Osteoblast (primary cell): Measurements from ENCODE around the gene DEPDC4. TPM values are rescaled to one million over a fixed set of nuclear protein-coding genes. Genes with fewer than 3 reads are reported as not detected.

ENCODE experiments used
- DNase-seq: peaks from one replicate; pipeline ENCODE4 v3.0.0; 2011; ENCODE audit warnings: low spot score, mixed read lengths; ENCODE audit not compliant: insufficient read length; ENCODE audit errors: missing footprints
- H2AFZ ChIP-seq: 2 replicates; pipeline ENCODE4 v1.6.0; 2011; ENCODE audit warnings: mild to moderate bottlenecking, low read length
- H3K27ac ChIP-seq: 2 replicates; pipeline ENCODE4 v1.5.1; 2011; ENCODE audit warnings: mild to moderate bottlenecking, low read depth, low read length, moderate library complexity
- H3K27me3 ChIP-seq: 2 replicates; pipeline ENCODE4 v1.6.0; 2012; ENCODE audit warnings: mild to moderate bottlenecking, control low read depth, inconsistent platforms, low read length, moderate library complexity; ENCODE audit not compliant: insufficient read depth
- H3K36me3 ChIP-seq: 2 replicates; pipeline ENCODE4 v1.5.1; 2011; ENCODE audit warnings: mild to moderate bottlenecking, low read length, control low read depth, moderate library complexity; ENCODE audit not compliant: insufficient read depth
- H3K4me1 ChIP-seq: 2 replicates; pipeline ENCODE4 v1.5.1; 2011; ENCODE audit warnings: mild to moderate bottlenecking, low read length, control low read depth, moderate library complexity; ENCODE audit not compliant: insufficient read depth
- H3K4me2 ChIP-seq: 2 replicates; pipeline ENCODE4 v1.6.0; 2011; ENCODE audit warnings: mild to moderate bottlenecking, low read length; ENCODE audit not compliant: insufficient read depth
- H3K4me3 ChIP-seq: fragments of 200-600 bp; sonication (generic); 3 replicates; pipeline ENCODE4 v1.5.1; 2012; ENCODE audit warnings: mild to moderate bottlenecking, low read length, inconsistent platforms; ENCODE audit not compliant: insufficient read depth
- H3K79me2 ChIP-seq: 2 replicates; pipeline ENCODE4 v1.6.0; 2012; ENCODE audit warnings: mild to moderate bottlenecking, low read length, control low read depth, inconsistent platforms; ENCODE audit not compliant: insufficient read depth
- H3K9me3 ChIP-seq: 2 replicates; pipeline ENCODE4 v1.5.1; 2011; ENCODE audit warnings: low read depth, low read length, control low read depth
- H4K20me1 ChIP-seq: 2 replicates; pipeline ENCODE4 v1.6.0; 2012; ENCODE audit warnings: mild to moderate bottlenecking, low read length, control low read depth; ENCODE audit not compliant: insufficient read depth
- CTCF ChIP-seq: IDR thresholded peaks from 2 replicates; pipeline ENCODE4 v1.5.1; 2011; ENCODE audit warnings: mild to moderate bottlenecking, low read depth, low read length, moderate library complexity; ENCODE audit errors: extremely low read depth
- total RNA-seq: library from RNA; depleted of rRNA; stranded (reverse); fragments of >200 nt; gene quantifications from 2 replicates; pipeline ENCODE4 v1.2.3, GENCODE V29; 2012

DEPDC4 gene
- total RNA-seq, 1 donor: 0.36 TPM

DNA sequence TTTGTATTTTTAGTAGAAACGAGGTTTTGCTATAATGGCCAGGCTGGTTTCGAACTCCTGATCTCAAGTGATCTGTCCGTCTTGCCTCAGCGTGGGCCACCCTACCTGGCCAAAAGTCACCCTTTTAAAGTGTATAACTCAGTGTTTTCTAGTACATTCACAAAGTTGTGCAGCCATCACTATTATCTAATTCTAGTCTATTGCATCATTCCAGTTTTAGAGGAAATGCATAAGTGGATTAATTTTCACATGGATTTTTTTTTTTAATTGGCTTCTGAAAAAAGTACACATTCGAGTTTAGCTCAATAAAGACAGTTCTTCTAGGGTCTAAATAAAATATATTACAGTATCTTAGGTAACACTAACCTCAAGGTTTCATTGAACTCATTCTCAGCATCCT is 3.7 kb downstream of the DEPDC4 start:
- DNase-seq: no peak
- no peak overlapping the region for H2AFZ ChIP-seq
- H3K27ac ChIP-seq: no peak overlapping the region
- H3K4me3 ChIP-seq: no peak overlapping the region
- peaks cover 5% of the 10 kb centered on the region for H4K20me1 ChIP-seq
- H3K4me1 ChIP-seq: peaks cover 7% of the 10 kb centered on the region
- no peaks in the 10 kb centered on the region for H3K27me3 ChIP-seq
- H3K9me3 ChIP-seq: no peaks in the 10 kb centered on the region
- no peaks in the 10 kb centered on the region for H3K36me3 ChIP-seq
- peaks cover 9% of the 10 kb centered on the region for H3K79me2 ChIP-seq
- H3K4me2 ChIP-seq: no peak overlapping the region
- no peak for TF ChIP-seq CTCF

- no peaks in the 10 kb centered on the region for H3K4me1 ChIP-seq
- H3K4me3 ChIP-seq: no peak overlapping the region
- DNase-seq: no peak
- no peak for TF ChIP-seq CTCF
- no peak overlapping the region for H3K27ac ChIP-seq
- H3K36me3 ChIP-seq: no peaks in the 10 kb centered on the region
- H2AFZ ChIP-seq: no peak overlapping the region
- H4K20me1 ChIP-seq: no peaks in the 10 kb centered on the region
- H3K4me2 ChIP-seq: no peak overlapping the region
- H3K79me2 ChIP-seq: no peaks in the 10 kb centered on the region
- H3K27me3 ChIP-seq: no peaks in the 10 kb centered on the region
- H3K9me3 ChIP-seq: no peaks in the 10 kb centered on the region
These were observed 8.8 kb downstream of the DEPDC4 start for GRCh38 chr12:100258127-100258526.

DNA sequence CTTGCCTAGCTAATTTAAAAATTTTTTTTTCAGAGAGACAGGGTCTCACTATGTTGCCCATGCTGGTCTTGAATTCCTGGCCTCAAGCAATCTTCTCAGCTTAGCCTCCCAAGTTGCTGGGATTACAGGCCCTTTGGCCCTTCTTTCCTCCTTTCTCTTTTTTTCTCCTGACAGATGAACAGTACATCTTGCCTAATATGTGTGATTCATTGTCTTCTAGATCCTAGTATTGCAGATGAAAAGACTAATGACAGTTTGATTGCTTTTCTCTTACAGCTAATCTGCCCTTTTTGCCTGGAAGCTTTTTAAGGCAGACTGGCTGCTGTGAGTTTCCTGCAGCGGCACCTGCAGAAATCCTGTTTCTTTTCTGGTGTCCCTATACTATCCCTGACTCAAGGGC is 12.0 kb downstream of the DEPDC4 start:
- H3K4me3 ChIP-seq: no peak overlapping the region
- no peaks in the 10 kb centered on the region for H3K36me3 ChIP-seq
- H3K27me3 ChIP-seq: no peaks in the 10 kb centered on the region
- no peak for DNase-seq
- H3K9me3 ChIP-seq: no peaks in the 10 kb centered on the region
- H3K27ac ChIP-seq: no peak overlapping the region
- TF ChIP-seq CTCF: no peak
- H2AFZ ChIP-seq: no peak overlapping the region
- H3K4me1 ChIP-seq: no peaks in the 10 kb centered on the region
- H3K79me2 ChIP-seq: no peaks in the 10 kb centered on the region
- H4K20me1 ChIP-seq: no peaks in the 10 kb centered on the region
- no peak overlapping the region for H3K4me2 ChIP-seq

DNA sequence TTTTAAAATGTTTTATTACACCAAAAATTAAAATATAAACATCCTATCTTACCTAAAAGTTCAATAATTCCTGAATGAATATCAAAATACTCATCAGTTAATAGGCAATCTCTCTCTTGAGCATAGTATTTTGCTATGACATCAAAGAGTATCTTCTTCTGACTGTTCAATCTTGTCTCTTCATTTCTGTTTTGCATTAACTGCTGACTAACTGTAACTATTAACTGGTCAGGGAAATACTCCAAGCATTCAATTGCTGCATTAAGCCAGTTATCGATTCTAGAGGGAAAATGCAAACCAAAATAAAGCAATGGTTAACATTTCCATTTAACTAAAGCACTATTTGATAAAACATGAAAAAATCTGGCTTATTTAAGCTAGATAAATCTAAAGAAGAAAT is 13.4 kb downstream of the DEPDC4 start:
- TF ChIP-seq CTCF: no peak
- H3K36me3 ChIP-seq: no peaks in the 10 kb centered on the region
- no peaks in the 10 kb centered on the region for H3K9me3 ChIP-seq
- H3K4me3 ChIP-seq: no peak overlapping the region
- no peak overlapping the region for H2AFZ ChIP-seq
- H3K4me1 ChIP-seq: peaks cover 8% of the 10 kb centered on the region
- DNase-seq: no peak
- no peak overlapping the region for H3K4me2 ChIP-seq
- H4K20me1 ChIP-seq: no peaks in the 10 kb centered on the region
- H3K27ac ChIP-seq: no peak overlapping the region
- H3K79me2 ChIP-seq: no peaks in the 10 kb centered on the region
- no peaks in the 10 kb centered on the region for H3K27me3 ChIP-seq
